AG09309 (cell line): ENCODE results near the gene METTL23.

ENCODE experiments used
- DNase-seq: peaks from one replicate; pipeline ENCODE4 v3.0.0-alpha.2; 2010; ENCODE audit warnings: low read depth
- H3K4me3 ChIP-seq: 2 replicates; pipeline ENCODE4 v1.5.1; 2011; ENCODE audit warnings: mild to moderate bottlenecking, low read depth, low read length, moderate library complexity; ENCODE audit not compliant: control insufficient read depth
- CTCF ChIP-seq: IDR thresholded peaks from 2 replicates; pipeline ENCODE4 v1.5.1; 2011; ENCODE audit warnings: mild to moderate bottlenecking, low read depth, low read length, inconsistent platforms; ENCODE audit not compliant: insufficient read depth, control insufficient read depth; ENCODE audit errors: missing control alignments

The METTL23 gene

GRCh38 chr17:76734080-76734840, 7.6 kb downstream of the METTL23 start:
- no peak for TF ChIP-seq CTCF
- no peak for DNase-seq
- H3K4me3 ChIP-seq = peak overlapping the region; percentile 95

GRCh38 chr17:76735006-76735405, 8.4 kb downstream of the METTL23 start:
- H3K4me3 ChIP-seq = peak overlapping the region; percentile 95
- DNase-seq = no peak
- TF ChIP-seq CTCF = no peak

- H3K4me3 ChIP-seq = peak overlapping the region; percentile 95
- DNase-seq = no peak
- TF ChIP-seq CTCF = no peak
Measured at GRCh38 chr17:76735586-76736348, 9.1 kb downstream of the METTL23 start.

GRCh38 chr17:76736349-76737081, 9.9 kb downstream of the METTL23 start:
- TF ChIP-seq CTCF = no peak
- H3K4me3 ChIP-seq = peak overlapping the region; percentile 95
- DNase-seq = no peak

- H3K4me3 ChIP-seq = peak within 1 kb of the TSS; percentile 95
- DNase-seq = peak; percentile 93
- TF ChIP-seq CTCF = no peak
Measured at GRCh38 chr17:76737082-76737675, 10.5 kb downstream of the METTL23 start, which contains the start of gene SRSF2. Gene SRSF2, minus strand, starts transcription at chr17:76737331. Its CDS starts 171 bp downstream, at chr17:76737160.
